ENCODE measurements around the gene PTGIR.

DNA sequence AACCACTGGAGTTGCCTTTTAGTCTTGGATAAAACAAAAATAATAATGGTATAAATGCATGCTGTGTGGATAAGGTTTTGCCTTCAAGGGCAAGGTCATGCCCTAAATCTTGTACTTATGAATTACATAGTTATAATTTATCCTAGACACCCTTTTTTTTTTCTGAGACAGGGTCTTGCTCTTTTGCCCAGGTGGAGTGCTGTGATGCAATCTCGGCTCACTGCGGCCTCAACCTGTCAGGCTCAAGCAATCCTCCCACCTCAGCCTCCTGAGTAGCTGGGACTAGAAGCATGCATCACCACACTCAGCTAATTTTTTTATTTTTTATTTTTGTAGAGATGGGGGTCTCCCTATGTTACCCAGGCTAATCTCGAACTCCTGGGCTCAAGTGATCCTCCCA lies 43.8 kb upstream of the PTGIR start:
- TF ChIP-seq GATA3 (IDR thresholded peaks at IDR 0.05; ENCODE audit: low read depth, low read length) = no peak
- TF ChIP-seq GATA2 (IDR thresholded peaks at IDR 0.05; ENCODE audit: low read depth, low read length) = no peak

Data from SH-SY5Y (cell line).